K562 (cell line): ENCODE data around the gene ORC1. TPM values are rescaled to one million over a fixed set of nuclear protein-coding genes. Genes with fewer than 3 reads are reported as not detected.

ENCODE experiments used
- BDP1 ChIP-seq: IDR thresholded peaks from 3 replicates; pipeline ENCODE4 v1.6.1; 2011; ENCODE audit not compliant: insufficient read length, insufficient read depth
- C11orf30 ChIP-seq: fragments of 450-650 bp; IDR thresholded peaks from 2 replicates; pipeline ENCODE4 v1.6.1; 2016; ENCODE audit warnings: low read depth, mild to moderate bottlenecking
- CBFB ChIP-seq: sonication (generic); formaldehyde crosslinking; IDR thresholded peaks from 2 replicates; pipeline ENCODE4 v1.4.0; 2020; ENCODE audit warnings: mild to moderate bottlenecking, missing genetic modification reagents
- DACH1 ChIP-seq: fragments of 450-650 bp; IDR thresholded peaks from 2 replicates; pipeline ENCODE4 v1.6.1; 2018; ENCODE audit not compliant: partially characterized antibody
- FOXK2 ChIP-seq, 2 experiments: fragments of 450-650 bp; IDR thresholded peaks in 1 of 2; conservative IDR thresholded peaks in 1 of 2; 2 replicates each; pipeline ENCODE4 v1.6.1; 2016; ENCODE audit warnings: low read depth in 2 of 2, mild to moderate bottlenecking in 1 of 2
- HDAC1 ChIP-seq, 2 experiments: fragments of 450-650 bp; IDR thresholded peaks; 2 replicates each; pipeline ENCODE4 v1.6.1; 2016 to 2017; ENCODE audit warnings: inconsistent platforms in 1 of 2, mild to moderate bottlenecking in 1 of 2, moderate library complexity in 1 of 2
- HDAC2 ChIP-seq: fragments of 450-650 bp; IDR thresholded peaks from 2 replicates; pipeline ENCODE4 v1.6.1; 2016; ENCODE audit warnings: mild to moderate bottlenecking
- HEY1 ChIP-seq: fragments of 250-450 bp; sonication (Bioruptor Pico); IDR thresholded peaks from 2 replicates; pipeline ENCODE4 v1.5.0; 2020; ENCODE audit warnings: mild to moderate bottlenecking, moderate library complexity, borderline replicate concordance
- PML ChIP-seq: IDR thresholded peaks from 2 replicates; pipeline ENCODE4 v1.6.1; 2012; ENCODE audit warnings: low read length, inconsistent platforms
- RFX5 ChIP-seq: IDR thresholded peaks from 2 replicates; pipeline ENCODE4 v1.6.1; 2011; ENCODE audit warnings: low read depth, mild to moderate bottlenecking, improper control_type of control experiment, low read length
- SUPT5H ChIP-seq: fragments of 450-650 bp; IDR thresholded peaks from 2 replicates; pipeline ENCODE4 v1.6.1; 2016
- WHSC1 ChIP-seq: IDR thresholded peaks from one replicate; pipeline ENCODE4 v1.6.1; 2012; ENCODE audit warnings: low read length, control low read depth, inconsistent platforms
- ZNF184 ChIP-seq: sonication (generic); formaldehyde crosslinking; IDR thresholded peaks from 2 replicates; pipeline ENCODE4 v1.5.0; 2020; ENCODE audit warnings: missing genetic modification reagents
- ZNF592 ChIP-seq: fragments of 450-650 bp; IDR thresholded peaks from 2 replicates; pipeline ENCODE4 v1.6.1; 2017; ENCODE audit warnings: antibody characterized with exemption, mild to moderate bottlenecking
- ZZZ3 ChIP-seq: fragments of 450-650 bp; IDR thresholded peaks from 2 replicates; pipeline ENCODE4 v1.6.1; 2016; ENCODE audit warnings: antibody characterized with exemption, mild to moderate bottlenecking, moderate library complexity
- polyA plus RNA-seq, 8 experiments: library from polyadenylated mRNA; depleted of rRNA in 4 of 8; stranded (reverse) in 5 of 8; unstranded in 3 of 8; fragments of >200 nt; fragmentation: Nextera tagmentation in 2 of 8; fragmentation: Illumina TruSeq in 1 of 8; extraction: Ambion mirVana in 2 of 8; extraction: Trizol in 1 of 8; gene quantifications; 2 replicates each; pipeline versions ENCODE4 v1.2.1 to v1.2.3, GENCODE V29; 2011 to 2014; ENCODE audit warnings: inconsistent platforms in 1 of 8, missing spikeins in 1 of 8
- total RNA-seq, 7 experiments: library from RNA; depleted of rRNA in 6 of 7; stranded (reverse); fragments of >200 nt in 6 of 7; fragmentation: Illumina TruSeq in 2 of 7; extraction: Trizol in 2 of 7; gene quantifications; 2 replicates each; pipeline versions ENCODE4 v1.2.1 to v1.2.3, GENCODE V29; 2011 to 2021; ENCODE audit warnings: low replicate concordance in 1 of 7

The ORC1 gene
- total and polyA plus RNA-seq, 9 of the 15 experiments (the other 6 are each of a cell fraction or from before 2014, with no cell fraction given), result 26.4 to 91.6 (median 69.7) TPM

- TF ChIP-seq HEY1 (CRISPR knock-in tag) (no peak), ZNF592 (0 out of 2 replicates have a peak, but pooled peaks have one; percentile 5), FOXK2 (conservative IDR thresholded peaks at IDR 0.05 in 1 of 2, IDR thresholded peaks at IDR 0.05 in 1 of 2; ENCODE audit: low read depth in 2 of 2) (peak; percentile 74 to 76; a peak in 3 of 4 replicates), ZNF184 (no peak), SUPT5H (peak; percentile 97), BDP1 (no peak), ZZZ3 (peak; percentile 94), PML (peak; percentile 91), CBFB (CRISPR knock-in tag) (0 out of 2 replicates have a peak, but pooled peaks have one; percentile 45), RFX5 (no peak), WHSC1 (no peak), C11orf30 (peak; percentile 97), HDAC2 (peak; percentile 69), DACH1 (peak; percentile 50), HDAC1 (IDR thresholded peaks at IDR 0.05) (peak in 1 of 2 experiments; percentile 92; a peak in 2 of 4 replicates)
These were observed at the start of gene ORC1, which contains the start of gene PRPF38A (continued) for GRCh38 chr1:52404116-52404974.
